Stomach (tissue), 4 donors: ENCODE measurements around the gene TTLL8.
A peak's percentile ranks its signal among the peaks of the same experiment; 100 is the strongest.

Experiments used
- EP300 ChIP-seq: sonication (generic); formaldehyde crosslinking; IDR thresholded peaks from one replicate; pipeline ENCODE4 v1.6.1; 2017; ENCODE audit warnings: antibody characterized with exemption
- POLR2A ChIP-seq, 4 donors: fragments of 450-650 bp; IDR thresholded peaks; one replicate each; pipeline ENCODE4 v1.6.1; 2016; ENCODE audit warnings: antibody characterized with exemption in 4 of 4, control low read depth in 2 of 4, mild to moderate bottlenecking in 1 of 4, moderate library complexity in 1 of 4
- TF ChIP-seq, protein P1 (sequence below), 7 experiments: fragments of 450-650 bp in 4 of 7; fragments of 200-600 bp in 3 of 7; sonication (generic) in 3 of 7; IDR thresholded peaks; one replicate each; pipeline ENCODE4 v1.5.1; 2016 to 2019; ENCODE audit warnings: antibody characterized with exemption in 7 of 7, control low read depth in 2 of 7, mild to moderate bottlenecking in 1 of 7

DNA sequence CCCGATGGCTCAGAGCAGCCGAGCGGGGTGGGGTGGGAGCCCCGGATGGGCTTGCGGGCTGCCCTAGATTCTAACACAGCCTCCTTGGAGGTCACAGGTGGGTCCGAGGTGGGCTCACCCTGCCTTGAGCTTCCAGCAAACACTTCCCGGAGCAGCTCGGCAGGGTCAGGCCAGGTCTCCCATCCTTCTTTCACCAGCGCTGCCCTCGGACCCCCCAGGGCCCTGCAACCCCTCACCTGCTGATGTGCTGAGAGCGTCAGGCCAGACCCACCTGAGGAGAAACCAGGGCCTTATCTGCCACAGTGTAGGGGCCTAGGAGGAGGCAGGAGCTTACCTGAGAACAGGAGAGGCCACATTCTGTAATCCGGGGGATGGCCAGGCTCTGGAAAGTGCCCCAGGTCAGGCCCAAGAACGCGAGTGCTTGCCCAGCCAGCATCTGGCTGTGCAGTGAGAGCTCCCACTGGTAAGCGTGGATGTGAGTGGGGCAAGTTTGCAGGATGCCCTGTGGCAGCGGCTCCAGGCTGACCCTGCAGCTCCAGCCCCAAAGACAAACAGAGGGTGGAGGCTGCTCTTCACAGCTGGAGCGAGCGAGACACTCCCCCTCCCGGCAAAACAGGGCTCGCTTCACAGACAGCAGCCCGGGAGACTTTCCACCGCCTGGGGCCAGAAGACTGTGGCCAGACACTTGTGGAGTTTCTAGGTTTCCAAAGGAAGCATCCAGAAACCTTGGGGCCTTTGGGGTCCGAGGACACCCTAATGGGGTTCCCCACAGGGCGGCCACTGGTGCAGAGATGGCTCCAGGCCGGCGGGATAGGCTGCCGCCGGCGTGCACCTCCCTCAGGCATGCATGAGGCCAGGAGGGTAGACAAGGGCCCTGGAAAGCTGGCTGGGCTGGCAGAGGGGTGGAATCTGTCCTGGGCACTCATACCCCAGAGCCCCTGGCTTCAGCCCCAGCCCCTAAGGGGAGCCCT, 45.6 kb downstream of the TTLL8 start, which contains the start of gene IL17REL:
- no peak for TF ChIP-seq EP300
- TF ChIP-seq, protein P1, sequence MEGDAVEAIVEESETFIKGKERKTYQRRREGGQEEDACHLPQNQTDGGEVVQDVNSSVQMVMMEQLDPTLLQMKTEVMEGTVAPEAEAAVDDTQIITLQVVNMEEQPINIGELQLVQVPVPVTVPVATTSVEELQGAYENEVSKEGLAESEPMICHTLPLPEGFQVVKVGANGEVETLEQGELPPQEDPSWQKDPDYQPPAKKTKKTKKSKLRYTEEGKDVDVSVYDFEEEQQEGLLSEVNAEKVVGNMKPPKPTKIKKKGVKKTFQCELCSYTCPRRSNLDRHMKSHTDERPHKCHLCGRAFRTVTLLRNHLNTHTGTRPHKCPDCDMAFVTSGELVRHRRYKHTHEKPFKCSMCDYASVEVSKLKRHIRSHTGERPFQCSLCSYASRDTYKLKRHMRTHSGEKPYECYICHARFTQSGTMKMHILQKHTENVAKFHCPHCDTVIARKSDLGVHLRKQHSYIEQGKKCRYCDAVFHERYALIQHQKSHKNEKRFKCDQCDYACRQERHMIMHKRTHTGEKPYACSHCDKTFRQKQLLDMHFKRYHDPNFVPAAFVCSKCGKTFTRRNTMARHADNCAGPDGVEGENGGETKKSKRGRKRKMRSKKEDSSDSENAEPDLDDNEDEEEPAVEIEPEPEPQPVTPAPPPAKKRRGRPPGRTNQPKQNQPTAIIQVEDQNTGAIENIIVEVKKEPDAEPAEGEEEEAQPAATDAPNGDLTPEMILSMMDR (IDR thresholded peaks at IDR 0.05): peak in 1 of 7 experiments; percentile 16
- TF ChIP-seq POLR2A (IDR thresholded peaks at IDR 0.05): no peak
